ENCODE data around the gene FOS.
"Not testable (repeated sequence)": the region's sequence is repeated elsewhere in the genome, so short reads cannot be mapped to it uniquely, and the experiment has no call there.

The FOS gene

DNA sequence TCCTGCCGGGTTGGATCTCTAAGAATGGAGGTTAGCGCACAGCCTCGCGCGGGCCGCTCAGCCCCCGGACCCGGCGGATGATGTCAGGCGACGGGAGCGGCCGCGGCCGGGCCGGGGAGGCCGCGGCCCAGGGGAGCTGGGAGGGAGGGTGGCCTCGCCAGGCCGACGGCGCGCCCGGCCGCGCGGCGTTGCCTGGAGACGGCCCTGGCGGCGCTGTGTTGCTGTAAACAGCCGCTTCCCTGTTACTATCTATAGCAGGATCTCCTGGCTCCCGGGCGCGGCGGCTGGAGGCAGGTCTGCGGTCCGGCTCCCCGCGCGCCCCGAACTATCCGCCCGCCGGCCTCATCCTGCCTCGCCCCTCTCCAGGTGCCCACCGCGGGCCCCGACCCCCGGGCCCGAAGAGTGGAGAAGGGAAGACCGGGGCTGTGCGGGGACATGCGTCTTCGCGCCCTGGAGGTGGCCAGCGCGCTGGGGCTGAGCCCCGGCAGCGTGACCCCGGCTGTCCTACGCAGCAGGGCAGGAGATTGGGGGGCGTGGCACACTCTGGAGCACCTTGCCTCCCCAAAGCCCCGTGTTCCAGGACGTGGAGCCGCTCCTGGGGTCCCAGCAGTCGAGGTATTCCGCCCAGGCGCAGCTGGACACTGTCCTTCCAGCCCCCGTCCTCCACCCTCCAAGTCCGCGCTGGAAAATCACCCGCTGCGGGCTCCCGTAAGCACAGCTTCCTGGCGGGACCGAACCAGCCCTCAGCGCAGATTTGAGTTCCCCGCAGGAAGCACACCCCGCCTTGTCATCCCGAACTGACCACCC, 1.4 kb upstream of the FOS start:
- peak in 1 of 2 donors; percentile 40 for DNase-seq (ENCODE audit: low read depth in 2 of 2)

DNA sequence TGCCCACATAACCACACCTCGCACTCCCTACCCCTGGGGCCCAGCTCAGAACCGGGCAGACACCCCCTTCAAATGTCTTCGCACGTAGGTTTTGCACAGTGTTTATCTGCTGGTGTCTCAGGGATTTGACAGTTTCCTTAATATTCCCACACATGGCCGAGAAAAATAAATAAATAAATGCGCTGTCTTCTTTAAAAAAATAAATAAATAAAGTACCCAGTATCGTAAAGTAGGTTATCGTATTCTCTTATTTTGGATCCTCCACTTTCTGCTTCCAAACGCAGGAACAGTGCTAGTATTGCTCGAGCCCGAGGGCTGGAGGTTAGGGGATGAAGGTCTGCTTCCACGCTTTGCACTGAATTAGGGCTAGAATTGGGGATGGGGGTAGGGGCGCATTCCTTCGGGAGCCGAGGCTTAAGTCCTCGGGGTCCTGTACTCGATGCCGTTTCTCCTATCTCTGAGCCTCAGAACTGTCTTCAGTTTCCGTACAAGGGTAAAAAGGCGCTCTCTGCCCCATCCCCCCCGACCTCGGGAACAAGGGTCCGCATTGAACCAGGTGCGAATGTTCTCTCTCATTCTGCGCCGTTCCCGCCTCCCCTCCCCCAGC, 710 bp upstream of the FOS start:
- DNase-seq (ENCODE audit: low read depth in 2 of 2), result no peak

GRCh38 chr14:75279153-75279762, 630 bp downstream of the FOS start:
- DNase-seq (ENCODE audit: low read depth in 2 of 2), result peak; percentile 42 to 44

DNA sequence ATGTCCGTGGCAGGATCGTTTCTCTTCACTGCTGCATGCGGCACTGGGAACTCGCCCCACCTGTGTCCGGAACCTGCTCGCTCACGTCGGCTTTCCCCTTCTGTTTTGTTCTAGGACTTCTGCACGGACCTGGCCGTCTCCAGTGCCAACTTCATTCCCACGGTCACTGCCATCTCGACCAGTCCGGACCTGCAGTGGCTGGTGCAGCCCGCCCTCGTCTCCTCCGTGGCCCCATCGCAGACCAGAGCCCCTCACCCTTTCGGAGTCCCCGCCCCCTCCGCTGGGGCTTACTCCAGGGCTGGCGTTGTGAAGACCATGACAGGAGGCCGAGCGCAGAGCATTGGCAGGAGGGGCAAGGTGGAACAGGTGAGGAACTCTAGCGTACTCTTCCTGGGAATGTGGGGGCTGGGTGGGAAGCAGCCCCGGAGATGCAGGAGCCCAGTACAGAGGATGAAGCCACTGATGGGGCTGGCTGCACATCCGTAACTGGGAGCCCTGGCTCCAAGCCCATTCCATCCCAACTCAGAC, 1.2 kb downstream of the FOS start:
- no peak for DNase-seq (ENCODE audit: low read depth in 2 of 2)

DNA sequence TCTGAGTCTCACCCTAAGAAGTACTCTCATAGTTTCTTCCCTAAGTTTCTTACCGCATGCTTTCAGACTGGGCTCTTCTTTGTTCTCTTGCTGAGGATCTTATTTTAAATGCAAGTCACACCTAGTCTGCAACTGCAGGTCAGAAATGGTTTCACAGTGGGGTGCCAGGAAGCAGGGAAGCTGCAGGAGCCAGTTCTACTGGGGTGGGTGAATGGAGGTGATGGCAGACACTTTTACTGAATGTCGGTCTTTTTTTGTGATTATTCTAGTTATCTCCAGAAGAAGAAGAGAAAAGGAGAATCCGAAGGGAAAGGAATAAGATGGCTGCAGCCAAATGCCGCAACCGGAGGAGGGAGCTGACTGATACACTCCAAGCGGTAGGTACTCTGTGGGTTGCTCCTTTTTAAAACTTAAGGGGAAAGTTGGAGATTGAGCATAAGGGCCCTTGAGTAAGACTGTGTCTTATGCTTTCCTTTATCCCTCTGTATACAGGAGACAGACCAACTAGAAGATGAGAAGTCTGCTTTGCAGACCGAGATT, 1.7 kb downstream of the FOS start:
- no peak for DNase-seq (ENCODE audit: low read depth in 2 of 2)

DNA sequence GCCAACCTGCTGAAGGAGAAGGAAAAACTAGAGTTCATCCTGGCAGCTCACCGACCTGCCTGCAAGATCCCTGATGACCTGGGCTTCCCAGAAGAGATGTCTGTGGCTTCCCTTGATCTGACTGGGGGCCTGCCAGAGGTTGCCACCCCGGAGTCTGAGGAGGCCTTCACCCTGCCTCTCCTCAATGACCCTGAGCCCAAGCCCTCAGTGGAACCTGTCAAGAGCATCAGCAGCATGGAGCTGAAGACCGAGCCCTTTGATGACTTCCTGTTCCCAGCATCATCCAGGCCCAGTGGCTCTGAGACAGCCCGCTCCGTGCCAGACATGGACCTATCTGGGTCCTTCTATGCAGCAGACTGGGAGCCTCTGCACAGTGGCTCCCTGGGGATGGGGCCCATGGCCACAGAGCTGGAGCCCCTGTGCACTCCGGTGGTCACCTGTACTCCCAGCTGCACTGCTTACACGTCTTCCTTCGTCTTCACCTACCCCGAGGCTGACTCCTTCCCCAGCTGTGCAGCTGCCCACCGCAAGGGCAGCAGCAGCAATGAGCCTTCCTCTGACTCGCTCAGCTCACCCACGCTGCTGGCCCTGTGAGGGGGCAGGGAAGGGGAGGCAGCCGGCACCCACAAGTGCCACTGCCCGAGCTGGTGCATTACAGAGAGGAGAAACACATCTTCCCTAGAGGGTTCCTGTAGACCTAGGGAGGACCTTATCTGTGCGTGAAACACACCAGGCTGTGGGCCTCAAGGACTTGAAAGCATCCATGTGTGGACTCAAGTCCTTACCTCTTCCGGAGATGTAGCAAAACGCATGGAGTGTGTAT, 2.4 kb downstream of the FOS start:
- DNase-seq (ENCODE audit: low read depth in 2 of 2), result no peak

DNA sequence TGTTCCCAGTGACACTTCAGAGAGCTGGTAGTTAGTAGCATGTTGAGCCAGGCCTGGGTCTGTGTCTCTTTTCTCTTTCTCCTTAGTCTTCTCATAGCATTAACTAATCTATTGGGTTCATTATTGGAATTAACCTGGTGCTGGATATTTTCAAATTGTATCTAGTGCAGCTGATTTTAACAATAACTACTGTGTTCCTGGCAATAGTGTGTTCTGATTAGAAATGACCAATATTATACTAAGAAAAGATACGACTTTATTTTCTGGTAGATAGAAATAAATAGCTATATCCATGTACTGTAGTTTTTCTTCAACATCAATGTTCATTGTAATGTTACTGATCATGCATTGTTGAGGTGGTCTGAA, 3.0 kb downstream of the FOS start:
- DNase-seq (ENCODE audit: low read depth in 2 of 2), result no peak

DNA sequence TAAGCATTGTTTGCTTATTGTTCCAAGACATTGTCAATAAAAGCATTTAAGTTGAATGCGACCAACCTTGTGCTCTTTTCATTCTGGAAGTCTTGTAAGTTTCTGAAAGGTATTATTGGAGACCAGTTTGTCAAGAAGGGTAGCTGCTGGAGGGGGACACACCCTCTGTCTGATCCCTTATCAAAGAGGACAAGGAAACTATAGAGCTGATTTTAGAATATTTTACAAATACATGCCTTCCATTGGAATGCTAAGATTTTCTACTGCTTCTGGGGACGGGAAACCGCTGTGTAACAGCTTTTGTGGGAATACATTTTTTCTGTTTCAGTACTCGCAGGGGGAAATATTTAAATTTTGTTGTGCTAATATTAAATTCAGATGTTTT, 3.5 kb downstream of the FOS start:
- DNase-seq (ENCODE audit: low read depth in 2 of 2), result no peak

DNA sequence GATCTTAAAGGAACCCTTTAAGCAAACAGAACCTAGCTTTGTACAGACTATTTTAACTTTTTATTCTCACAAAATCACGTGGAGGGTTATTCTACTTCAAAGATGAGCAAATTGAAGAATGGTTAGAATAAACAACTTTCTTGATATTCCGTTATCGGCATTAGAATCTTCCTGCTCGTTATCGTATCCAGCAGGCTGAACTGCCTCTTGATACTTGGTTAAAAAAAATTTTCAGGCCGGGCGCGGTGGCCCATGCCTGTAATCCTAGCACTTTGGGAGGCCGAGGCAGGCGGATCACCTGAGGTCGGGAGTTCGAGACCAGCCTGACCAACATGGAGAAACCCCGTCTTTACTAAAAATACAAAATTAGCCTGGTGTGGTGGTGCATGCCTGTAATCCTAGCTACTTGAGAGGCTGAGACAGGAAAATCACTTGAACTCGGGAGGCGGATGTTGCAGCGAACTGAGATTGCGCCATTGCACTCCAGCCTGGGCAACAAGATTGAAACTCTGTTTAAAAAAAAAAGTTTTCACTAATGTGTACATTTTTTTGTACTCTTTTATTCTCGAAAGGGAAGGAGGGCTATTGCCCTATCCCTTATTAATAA, 4.0 kb downstream of the FOS start:
- not testable (repeated sequence) for DNase-seq (ENCODE audit: low read depth in 2 of 2)

DNA sequence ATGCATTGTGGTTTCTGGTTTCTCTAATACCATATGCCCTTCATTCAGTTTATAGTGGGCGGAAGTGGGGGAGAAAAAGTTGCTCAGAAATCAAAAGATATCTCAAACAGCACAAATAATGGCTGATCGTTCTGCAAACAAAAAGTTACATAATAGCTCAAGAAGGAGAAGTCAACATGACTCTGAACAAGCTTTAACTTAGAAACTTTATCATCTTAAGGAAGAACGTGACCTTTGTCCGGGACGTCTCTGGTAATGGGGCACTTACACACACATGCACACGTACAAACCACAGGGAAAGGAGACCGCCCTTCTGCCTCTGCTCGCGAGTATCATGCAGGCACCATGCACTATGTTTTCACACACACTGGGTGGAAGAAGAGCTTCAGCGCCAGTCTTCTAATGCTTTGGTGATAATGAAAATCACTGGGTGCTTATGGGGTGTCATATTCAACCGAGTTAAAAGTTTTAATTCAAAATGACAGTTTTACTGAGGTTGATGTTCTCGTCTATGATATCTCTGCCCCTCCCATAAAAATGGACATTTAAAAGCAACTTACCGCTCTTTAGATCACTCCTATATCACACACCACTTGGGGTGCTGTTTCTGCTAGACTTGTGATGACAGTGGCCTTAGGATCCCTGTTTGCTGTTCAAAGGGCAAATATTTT, 4.7 kb downstream of the FOS start:
- no peak for DNase-seq (ENCODE audit: low read depth in 2 of 2)

- DNase-seq (ENCODE audit: low read depth in 2 of 2), result no peak
Measured at GRCh38 chr14:75283833-75284563, 5.4 kb downstream of the FOS start.

- no peak for DNase-seq (ENCODE audit: low read depth in 2 of 2)
Measured at GRCh38 chr14:75285331-75285730, 6.7 kb downstream of the FOS start.

GRCh38 chr14:75286313-75286712, 7.7 kb downstream of the FOS start:
- no peak for DNase-seq (ENCODE audit: low read depth in 2 of 2)

- DNase-seq (ENCODE audit: low read depth in 2 of 2), result no peak
Measured at GRCh38 chr14:75289840-75290388, 11.3 kb downstream of the FOS start.

- no peak for DNase-seq (ENCODE audit: low read depth in 2 of 2)
Measured at GRCh38 chr14:75290851-75291250, 12.2 kb downstream of the FOS start.

DNA sequence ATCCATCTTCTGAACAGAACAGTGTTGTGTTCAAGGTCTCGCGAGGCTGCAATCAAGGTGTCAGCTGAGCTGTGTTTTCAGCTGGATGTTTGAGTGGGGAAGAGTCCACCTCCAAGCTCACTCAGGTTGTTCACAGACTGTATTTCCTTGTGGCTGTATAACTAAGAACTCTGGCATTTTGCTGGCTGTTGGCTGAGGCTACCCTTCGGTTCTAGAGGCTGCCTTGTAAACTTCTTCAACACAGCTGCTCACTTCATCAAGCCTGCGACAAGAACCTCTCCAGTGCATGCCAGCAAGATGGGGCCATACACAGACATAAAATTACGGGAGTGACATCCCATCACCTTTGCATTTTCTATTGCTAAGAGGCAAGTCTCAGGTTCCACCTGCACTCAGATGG, 12.7 kb downstream of the FOS start:
- DNase-seq (ENCODE audit: low read depth in 2 of 2), result no peak

GRCh38 chr14:75292101-75292563, 13.5 kb downstream of the FOS start:
- DNase-seq (ENCODE audit: low read depth in 2 of 2), result no peak

DNA sequence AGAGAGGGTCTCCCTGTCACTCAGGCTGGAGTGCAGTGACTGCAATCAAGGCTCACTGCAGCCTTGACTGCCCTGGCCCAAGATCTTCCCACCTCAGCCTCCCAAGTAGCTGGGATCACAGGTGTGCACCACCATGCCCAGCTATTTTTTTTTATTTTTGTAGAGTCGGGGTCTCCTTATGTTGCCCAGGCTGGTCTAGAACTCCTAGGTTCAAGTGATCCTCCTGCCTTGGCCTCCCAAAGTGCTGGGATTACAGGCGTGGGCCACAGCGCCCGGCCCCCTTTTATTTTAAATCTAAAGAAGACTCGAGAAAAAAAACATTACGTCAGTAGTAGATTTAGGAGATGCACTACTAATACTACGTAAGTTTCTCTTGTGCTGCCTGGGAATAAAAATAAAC, 14.3 kb downstream of the FOS start:
- no peak for DNase-seq (ENCODE audit: low read depth in 2 of 2)

DNA sequence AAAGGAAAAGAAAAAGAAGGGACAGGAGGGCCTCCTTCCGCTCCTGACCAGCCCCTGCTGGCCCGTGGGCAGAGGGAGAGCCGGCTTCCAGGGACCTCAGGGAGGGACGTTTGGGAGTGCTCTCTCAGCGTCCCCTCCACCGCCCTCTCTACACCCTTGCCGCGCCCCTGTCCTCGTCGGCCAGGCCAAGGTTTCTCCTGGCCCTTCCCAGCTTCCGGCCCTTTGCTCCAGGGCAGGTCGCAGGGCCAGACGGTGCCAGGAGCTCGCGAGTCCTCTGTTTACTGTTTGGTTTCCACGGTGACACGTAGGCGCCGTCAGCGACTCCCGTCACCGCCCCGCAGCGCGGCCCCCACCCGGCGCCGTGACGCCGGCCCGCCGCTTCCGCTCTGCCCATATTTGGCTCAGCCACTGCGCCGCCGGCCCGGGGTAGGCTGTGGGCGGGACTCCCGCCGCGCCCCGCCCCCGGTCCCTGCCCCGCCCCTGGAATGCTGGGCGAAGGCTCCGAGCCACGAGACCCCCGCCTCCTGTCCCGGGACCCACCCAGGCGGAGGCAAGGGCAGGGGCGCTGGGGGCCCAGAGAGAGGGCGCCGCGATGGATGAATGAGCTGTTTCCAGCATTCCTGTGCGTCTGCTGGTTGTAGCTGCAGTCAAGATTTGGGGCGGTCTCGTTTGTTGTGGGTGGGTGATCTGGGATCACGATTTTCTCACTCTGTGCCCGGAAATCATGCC, 15.5 kb downstream of the FOS start:
- peak; percentile 90 to 94 for DNase-seq (ENCODE audit: low read depth in 2 of 2)
